Effector CD4-positive, alpha-beta T cell (primary cell): ENCODE results near the gene TMSB4X.
A peak's percentile ranks its signal among the peaks of the same experiment; 100 is the strongest.
"Not testable (repeated sequence)": the region's sequence is repeated elsewhere in the genome, so short reads cannot be mapped to it uniquely, and the experiment has no call there.

Source experiments
- DNase-seq: peaks from one replicate; pipeline ENCODE4 v3.0.0-alpha.2; 2020
- total RNA-seq: gene quantifications from one replicate; lab custom pipeline; 2026; lab: John Stamatoyannopoulos, UW

The TMSB4X gene
- 1,003 reads per million, percentile 99 among the genes with 10 or more reads in this experiment for total RNA-seq

DNA sequence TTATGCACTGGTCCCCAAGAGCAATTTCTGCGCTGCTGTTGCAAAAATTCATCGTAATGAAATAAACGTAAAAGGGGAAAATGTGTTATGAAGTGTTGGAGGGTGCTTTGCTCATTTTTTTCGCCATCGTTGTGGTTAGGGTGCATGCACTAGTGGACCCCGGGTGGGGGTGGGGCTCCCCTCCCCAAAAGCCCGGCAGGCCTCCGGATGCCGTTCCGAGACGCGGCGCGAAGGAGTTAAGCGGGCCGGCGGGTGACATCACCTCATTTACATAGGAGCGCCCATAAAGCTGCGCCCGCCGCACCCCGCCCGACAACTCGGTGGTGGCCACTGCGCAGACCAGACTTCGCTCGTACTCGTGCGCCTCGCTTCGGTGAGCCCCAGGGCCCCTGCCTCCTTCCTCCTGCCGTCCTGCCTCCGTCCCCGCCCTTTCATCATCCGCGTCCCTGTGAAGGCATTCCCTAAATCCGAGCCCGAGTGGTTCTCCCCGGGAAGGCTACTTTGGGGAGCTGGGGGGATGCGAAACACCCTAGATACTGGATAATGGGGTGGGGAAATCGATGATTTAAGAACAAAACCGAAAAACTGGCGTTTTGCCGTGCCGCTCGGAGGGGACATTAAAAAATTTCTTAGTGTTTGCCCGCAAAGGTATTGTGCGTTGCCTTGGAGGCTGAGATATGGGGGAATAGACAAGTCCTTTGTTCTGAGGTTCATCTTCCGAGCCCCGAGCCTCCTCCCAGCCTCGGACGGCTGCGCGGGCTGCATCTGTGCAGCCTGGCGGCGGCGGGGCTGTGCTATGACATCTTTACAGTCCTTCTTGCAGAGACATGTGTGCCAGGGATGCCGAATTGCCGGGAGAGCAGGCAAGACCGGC, at the start of gene TMSB4X:
TSS of gene TMSB4X (plus strand) at position 315 of the 874 bp plus-strand sequence.
- DNase-seq: peak; percentile 75

DNA sequence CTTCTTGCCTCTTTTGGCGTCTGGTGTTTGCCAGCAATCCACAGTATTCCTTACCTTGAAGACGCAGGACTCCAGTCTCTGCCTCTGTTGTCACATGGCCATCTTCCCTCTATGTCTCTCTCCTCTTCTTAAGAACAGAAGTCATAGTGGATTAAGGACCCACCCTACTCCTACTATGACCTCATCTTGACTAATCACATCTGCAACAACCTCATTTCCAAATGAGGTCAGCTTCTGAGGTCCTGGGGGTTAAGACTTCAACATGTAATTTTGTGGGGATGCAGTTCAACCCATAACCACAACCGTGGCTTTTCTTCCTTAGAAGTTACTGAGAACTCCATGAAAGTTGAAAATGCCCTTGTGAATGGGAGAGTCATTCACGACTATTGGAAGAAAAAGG, 45.2 kb upstream of the TMSB4X start:
- DNase-seq: no peak

DNA sequence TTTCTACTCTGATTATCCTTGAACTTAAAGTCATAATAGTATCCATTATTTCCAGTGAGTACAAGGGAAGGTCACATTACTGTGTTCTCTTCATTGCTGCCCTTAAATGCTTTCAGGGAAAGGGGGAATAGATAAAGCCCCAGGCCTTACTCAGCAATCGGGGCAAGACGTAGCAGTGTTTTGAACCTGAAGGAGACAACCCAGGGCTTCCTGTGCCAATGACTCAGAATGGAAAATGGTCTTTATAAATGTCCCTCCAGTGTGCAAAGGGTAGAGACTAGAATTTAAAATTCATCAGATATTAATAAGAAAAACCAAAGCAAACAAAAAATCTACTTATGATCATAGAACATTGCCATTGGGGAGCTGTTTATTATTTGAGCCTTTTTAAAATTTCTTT, 44.8 kb upstream of the TMSB4X start:
- no peak for DNase-seq

DNA sequence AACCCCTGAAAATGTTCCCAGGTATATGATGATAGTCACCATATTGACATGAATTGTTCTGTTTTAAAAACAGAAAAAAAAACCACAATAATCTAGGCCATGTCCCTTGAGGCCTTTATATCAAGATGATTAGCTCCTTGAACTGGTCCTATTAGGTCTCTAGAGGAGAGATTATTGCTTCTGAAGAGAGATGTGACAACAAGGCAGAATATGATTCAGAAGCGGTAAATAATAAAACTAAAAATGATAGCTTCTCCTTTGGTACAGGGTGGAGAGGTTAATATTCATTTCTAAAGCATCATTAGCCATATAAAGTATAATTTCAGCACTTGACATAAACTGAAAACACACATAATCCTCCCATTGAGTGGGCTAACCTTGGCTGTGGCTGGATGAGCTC, 42.7 kb upstream of the TMSB4X start:
- no peak for DNase-seq

DNA sequence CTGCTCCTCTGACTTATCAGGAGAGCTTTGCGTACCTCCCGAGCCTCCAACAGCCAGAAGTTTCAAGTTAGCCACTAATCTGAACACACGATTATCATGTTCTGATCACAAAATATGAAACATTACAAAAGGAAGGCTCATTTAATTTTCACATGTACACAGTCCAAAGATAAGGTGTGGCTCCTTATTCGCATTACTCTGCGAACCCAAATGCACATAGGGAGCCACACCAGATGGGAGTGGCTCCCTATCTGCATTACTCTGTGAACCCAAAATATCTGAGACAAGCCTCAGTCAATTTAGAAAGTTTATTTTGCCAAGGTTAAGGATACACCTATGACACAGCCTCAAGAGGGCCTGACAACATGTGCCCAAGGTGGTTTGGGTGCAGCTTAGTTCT, 40.1 kb upstream of the TMSB4X start:
- DNase-seq: no peak

DNA sequence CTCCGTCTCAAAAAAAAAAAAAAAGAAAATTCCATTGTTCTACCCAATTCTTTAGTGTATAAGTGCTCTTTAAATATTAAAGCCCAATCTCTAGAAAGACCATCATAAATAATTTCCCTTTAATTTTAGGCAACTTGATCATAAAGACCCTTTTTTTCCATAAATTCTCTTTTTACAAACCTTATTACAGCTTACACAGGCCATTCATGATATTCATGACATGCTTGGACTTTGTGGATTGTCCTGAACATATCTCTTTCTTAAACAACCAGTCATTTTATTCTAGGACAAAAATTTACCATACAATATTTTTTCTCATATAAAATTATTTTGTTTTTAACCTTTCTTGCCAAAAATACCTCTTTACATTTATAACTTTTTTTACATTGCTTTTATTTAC, 38.0 kb upstream of the TMSB4X start:
- no peak for DNase-seq

DNA sequence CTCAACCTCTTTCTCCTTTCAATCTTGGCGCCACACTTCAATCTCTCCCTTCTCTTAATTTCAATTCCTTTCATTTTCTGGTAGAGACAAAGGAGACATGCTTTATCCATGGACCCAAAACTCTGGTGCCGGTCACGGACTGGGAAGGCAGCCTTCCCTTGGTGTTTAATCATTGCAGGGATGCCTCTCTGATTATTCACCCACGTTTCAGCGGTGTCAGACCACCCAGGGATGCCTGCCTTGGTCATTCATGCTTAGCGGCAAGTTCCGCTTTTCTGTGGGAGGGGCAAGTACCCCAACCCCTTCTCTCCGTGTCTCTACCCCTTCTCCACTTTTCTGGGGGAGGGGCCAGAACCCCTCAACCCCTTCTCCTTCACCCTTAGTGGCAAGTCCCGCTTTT, 34.4 kb upstream of the TMSB4X start:
- DNase-seq: not testable (repeated sequence)

DNA sequence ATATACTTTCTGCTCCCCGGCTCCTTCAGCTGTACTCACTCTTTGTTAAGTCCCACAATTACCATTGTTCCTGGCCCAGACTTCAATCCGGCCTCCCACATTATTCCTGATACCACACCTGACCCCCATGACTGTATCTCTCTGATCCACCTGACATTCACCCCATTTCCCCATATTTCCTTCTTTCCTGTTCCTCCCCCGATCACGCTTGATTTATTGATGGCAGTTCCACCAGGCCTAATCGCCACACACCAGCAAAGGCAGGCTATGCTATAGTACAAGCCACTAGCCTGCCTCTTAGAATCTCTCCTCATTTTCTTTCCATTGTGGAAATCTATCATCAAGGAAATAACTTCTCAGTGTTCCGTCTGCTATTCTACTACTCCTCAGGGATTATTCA, 31.3 kb upstream of the TMSB4X start:
- DNase-seq: not testable (repeated sequence)

DNA sequence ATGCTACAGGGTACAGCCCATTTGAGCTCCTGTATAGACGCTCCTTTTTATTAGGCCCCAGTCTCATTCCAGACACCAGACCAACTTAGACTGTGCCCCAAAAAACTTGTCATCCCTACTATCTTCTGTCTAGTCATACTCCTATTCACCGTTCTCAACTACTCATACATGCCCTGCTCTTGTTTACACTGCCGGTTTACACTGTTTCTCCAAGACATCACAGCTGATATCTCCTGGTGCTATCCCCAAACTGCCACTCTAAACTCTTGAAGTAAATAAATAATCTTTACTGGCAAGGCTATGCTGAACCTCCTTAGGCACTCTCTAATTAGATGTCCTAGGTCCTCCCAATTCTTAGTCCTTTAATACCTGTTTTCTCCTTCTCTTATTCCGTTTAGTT, 30.5 kb upstream of the TMSB4X start:
- not testable (repeated sequence) for DNase-seq

DNA sequence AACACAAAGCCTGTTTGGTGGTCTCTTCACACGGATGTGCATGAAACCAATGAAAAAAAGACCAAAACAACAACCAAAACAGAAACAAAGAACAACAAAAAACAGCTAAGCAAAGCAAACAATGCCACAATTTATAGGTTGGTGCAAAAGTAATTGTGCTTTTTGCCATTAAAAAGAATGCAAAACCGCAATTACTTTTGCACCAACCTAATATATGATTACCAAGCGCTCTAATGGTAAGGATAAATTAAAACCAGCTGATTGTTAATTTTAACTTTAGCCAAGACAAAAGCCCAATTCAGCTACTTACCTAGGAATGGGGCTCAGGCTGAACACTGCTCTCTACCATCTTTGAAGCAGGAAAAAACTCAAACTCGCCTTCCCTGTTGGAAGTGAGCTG, 29.4 kb upstream of the TMSB4X start:
- no peak for DNase-seq

DNA sequence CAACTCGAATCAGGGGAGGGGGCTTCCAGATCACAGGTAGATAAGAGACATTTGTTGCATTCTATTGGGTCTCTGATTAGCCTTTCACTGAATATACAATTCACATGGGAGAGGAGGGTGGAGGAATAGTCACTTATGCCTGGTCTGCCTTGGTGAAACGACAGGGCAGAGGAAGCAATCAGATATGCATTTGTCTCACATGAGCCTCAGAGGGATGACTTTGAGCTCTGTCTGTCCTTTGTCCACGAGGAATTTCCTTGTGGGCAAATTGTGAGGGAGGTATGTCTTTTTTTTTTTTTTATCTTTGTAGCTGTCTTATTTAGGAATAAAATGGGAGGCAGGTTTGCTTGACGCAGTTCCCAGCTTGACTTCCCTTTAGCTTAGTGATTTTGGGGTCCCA, 28.5 kb upstream of the TMSB4X start:
- DNase-seq: no peak

DNA sequence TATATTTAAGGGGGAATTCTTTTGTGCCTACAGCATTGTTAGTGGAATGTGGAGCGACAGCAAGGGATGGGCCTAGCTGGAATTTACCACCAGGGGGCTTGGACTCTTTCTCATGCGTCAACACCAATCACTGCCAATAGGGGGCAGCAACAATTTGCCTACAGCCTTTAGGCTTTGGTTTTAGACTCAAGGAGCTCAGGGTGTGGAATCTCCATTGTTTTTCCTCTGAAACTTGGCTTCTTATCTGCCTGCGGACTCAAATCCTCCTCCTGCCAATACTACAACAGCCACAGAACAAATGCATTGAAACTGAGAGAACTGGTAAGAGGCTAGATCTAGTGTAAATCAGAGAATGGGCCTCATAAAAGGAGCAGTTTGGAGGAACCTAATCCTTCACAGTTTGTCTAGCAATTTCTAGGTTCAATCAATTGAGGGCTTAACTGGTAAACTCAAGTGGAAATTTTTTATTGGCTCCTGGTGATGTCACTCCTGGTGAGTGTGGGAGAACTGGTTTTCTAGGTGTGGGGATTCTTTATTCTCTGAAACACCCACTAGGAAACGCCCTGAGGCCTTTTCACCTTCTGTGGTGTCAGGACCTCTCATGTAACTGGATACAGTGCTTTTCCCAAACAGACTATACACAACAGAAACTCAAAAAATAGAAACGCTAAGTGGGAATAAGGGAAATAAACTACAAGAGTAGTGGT, 27.9 kb upstream of the TMSB4X start:
- peak; percentile 73 for DNase-seq

DNA sequence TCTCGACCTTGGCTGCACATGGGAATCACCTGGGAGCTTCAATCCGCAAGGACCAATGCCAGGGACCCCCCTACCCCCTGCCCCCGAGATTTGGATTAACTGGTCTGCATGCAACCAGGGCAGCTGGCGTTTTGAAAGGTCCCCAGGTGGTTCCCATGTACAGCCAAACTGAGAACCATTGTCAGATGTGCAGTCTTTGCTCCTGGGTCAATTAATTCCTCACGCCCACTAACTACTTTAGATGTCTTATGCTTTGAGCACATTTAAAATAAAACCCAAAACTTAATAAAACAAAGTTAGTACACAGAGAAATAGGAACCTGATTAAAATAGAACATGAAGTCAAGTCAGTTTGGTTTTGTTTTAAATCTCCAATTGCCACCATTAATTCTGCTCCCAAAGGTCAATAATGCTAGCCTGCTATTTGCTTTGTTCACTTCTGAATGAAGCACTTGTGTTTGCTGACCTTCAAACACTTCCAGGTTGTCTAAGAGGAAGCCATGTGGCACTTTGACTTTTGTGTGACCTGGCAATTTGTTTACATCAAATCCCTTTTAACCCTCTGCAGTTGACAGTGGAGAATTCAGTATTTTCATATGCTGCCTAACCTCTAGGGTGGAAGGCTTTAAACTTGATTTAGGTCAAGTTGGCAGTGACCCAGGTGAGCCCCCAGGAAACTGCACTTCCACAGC, 27.2 kb upstream of the TMSB4X start:
- DNase-seq: no peak

DNA sequence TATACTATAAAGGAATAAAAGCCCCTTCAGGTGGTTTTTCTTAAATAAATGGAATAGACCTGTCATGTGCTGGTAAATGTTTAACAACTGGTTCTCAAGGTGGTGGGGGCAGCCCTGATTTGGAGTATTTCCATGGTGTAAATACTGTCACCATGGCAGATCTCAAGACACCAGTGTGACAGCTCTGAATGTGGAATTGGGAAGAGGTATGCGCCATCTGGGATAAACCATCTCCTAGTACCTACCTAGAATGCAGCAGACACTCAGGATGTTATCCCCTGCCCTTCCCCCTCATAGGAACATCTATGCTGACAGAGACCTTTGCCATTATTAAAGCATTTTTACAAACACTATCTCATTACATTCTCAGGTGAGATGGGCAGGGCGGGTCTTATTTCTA, 26.4 kb upstream of the TMSB4X start:
- no peak for DNase-seq

DNA sequence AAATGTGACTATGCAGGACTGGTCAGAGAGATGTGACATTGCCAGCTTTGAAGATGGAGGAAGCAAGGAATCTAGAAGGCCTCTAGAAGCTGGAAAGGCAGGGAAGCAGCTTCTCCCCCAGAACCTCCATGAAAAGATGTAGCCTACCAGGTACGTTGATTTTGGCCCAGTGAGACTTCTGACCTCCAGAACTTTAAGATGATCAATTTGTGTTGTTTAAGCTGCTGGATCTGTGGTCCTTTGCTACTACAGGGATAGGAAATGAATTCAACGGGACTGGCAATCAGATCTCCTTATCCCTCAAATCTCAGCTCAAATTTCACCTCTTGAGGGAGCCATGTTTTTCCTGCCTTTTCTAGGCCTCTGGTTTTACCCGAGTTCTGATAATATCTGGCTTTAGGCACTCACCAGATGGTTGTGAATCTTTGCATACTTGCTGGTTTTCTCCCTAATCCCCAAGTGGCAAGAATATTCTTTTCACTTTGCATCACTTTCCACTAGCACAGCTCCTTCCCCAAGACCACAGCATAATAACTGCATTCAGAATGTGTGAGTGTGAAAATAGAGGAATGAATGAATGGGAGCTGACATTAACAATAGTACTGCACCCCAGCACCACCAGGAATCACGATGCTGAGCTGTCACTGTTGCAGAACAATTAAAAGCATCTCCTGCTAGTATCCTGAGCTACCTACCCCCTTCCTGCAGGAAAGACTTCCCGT, 25.5 kb upstream of the TMSB4X start:
- DNase-seq: no peak

DNA sequence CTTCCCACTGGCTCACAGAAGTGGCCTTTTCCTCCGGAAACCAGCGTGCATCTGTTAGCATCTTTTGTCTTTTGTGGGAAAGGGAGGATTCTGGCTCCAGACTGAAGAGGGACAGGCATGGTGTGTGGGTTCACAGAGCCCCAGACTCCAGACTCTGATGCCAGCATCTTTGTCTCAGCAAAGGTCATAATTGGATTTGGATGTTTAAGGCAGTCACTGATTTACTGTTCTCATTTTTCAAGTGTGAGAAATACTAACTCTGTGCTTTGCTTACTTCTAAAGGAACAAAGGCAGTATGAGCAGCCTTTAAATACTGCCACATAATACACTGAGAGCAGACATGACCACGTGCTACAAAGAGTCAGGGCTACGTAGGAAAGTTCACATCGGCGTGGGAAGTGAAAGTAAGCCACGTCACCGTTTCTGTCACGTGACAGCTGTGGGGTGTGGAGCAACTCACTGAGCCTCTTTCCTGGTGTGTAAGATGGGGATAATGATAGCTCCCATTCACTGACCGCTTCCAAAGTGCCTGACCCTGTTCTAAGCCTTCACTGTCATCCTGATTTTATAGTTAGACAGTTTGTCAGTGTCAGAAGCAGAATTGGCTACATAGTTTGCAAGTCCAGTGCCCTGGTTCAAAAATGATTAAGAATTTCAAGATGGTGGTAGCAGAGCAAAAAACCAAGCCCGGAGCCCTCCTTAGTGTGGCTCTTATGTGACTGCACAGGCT, 24.8 kb upstream of the TMSB4X start:
- DNase-seq: peak; percentile 84

DNA sequence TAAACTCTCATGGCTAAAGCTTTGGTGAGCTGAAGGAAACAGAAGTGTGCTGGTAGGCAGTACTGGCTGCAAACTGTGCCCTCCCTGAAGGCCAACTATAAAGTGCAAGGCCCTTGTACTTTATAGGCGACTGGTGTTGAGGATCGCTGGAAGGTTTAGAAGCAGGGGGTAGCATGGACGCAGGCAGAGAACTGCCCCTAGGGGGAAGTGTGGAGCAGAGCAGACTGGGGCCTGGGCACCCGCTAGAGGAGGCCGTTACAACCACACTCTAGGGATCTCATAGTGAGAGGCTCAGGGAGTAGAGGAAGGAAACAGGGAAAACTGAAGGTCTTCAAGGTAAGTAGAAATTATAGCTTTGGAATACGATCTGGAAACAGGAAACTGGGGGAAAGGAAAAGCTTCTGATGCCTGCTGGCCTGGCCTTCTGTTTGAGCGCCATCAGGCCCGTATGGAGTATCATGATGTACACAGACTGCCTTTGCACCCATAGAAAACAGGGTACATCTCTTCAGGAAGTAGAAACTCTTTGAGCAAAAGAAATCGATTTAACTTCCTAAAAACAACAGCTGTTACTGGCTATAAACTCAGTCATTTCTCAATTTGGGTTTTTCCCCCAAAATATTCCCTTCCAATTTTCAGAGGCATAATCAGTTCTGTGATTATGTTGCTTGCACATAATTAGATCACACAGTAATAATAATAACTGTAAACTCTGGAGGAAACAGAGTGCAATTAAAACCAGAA, 23.9 kb upstream of the TMSB4X start:
- DNase-seq: peak; percentile 55

DNA sequence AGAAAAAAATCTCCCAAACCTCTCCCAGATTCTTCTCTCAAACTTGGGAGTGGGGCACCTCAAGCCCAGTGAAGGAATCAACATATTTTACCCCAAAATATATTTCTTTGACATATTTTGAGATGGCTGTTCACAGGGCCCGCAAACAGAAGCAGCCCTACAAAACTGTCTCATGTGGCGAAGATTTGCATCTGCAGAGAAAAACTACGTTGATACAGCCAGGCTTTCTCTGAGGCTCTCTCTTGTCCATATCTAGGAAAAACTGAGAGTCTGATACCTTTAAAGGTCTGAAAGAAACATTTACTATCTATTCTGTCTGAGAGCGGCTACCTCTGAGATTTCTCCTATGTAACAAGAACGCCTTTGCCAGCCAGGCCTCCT, 23.3 kb upstream of the TMSB4X start:
- DNase-seq: no peak

DNA sequence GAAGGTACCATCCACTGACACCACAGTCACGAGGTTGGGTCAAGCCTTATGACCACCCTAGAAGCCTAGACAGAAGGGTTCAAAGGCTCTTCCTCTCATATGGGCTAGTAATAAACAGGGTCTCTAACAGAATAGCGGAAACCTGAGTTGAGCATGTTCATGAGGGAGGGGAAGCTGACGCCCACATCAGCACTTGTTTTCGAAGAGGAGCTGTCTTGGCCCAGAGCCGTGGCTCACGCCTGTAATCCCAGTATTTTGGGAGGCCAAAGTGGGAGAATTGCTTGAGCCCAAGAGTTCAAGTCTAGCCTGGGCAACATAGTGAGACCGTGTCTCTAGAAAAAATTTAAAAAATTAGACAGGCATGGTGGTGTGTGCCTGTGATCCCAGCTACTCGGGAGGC, 21.5 kb upstream of the TMSB4X start:
- no peak for DNase-seq

DNA sequence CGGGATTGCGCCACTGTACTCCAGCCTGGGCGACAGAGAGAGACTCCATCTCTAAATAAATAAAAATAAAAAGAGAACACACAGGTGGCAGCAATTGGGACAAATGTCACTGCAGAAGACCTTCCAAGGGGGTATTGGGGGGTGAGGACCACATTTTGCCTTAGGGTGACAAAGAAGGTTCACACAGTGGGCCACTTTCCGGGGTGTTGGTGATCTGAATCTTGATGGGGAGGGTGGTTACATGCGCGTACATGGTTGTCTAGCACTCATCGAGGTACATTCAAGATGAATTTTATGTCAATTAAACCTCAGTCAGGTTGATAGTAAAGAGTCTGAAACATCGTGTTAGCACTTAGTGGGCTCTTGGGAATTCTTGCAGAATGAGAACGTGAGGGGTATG, 20.5 kb upstream of the TMSB4X start:
- DNase-seq: no peak

DNA sequence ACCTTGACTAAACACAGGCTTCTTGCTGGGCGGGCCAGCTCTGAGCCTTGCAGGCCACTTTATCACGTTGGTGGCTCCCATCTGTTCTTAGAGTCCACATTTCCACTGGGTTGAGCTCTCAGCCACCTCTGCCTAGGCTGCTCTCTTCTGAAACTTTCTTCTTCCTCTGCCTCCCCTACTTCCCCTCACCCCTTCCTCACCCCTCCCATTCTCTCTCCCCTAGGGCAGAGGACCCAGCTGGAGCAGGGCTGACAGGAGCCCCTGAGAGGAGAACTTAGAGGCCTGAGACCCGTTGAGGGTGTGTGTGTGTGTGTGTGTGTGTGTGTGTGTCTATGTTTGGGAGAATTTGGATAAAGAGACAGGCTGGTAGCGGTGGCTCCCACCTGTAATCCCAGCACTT, 19.9 kb upstream of the TMSB4X start:
- DNase-seq: no peak
